ENCODE measurements around the gene RAB30.

DNA sequence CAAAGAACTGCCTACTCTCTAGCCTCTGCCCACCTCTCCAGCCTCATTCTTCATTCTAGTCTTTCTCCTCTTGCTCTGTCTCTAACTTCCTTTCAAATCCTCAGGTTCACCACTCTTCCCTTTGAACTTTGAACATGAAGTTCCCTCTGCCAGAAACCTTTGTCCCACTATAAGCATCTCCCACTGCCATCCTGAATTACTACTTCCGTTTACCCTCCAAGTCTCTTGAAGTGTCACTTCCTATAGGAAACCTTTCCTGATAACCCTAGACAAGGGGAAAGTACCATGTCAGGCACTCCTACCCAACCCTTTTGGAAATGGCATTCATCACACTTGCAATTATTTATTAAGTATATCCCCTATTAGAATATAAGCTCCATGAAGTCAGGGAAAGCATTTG lies 3.1 kb downstream of the RAB30 start:
- TF ChIP-seq, protein P1, sequence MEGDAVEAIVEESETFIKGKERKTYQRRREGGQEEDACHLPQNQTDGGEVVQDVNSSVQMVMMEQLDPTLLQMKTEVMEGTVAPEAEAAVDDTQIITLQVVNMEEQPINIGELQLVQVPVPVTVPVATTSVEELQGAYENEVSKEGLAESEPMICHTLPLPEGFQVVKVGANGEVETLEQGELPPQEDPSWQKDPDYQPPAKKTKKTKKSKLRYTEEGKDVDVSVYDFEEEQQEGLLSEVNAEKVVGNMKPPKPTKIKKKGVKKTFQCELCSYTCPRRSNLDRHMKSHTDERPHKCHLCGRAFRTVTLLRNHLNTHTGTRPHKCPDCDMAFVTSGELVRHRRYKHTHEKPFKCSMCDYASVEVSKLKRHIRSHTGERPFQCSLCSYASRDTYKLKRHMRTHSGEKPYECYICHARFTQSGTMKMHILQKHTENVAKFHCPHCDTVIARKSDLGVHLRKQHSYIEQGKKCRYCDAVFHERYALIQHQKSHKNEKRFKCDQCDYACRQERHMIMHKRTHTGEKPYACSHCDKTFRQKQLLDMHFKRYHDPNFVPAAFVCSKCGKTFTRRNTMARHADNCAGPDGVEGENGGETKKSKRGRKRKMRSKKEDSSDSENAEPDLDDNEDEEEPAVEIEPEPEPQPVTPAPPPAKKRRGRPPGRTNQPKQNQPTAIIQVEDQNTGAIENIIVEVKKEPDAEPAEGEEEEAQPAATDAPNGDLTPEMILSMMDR (IDR thresholded peaks at IDR 0.05; ENCODE audit: insufficient read depth, low read length, poor library complexity, severe bottlenecking), result no peak
- no peak for TF ChIP-seq EZH2phosphoT487 (conservative IDR thresholded peaks at IDR 0.05; ENCODE audit: low read length)
